Measurements from ENCODE around the gene ETV5.

ETV5 gene

GRCh38 chr3:186141790-186142189 is 32.9 kb upstream of the ETV5 start:
- Histone ChIP-seq H3K9ac (ENCODE audit: low read depth, low read length) (no peak overlapping the region), H3K4me3 (ENCODE audit: low read length) (no peak overlapping the region), H3K36me3 (ENCODE audit: insufficient read depth, low read depth, low read length) (no peaks in the 10 kb centered on the region), H3K27me3 (ENCODE audit: insufficient read depth, low read length) (peaks cover 8% of the 10 kb centered on the region; the same call in 1 of the 2 replicates), H3K27ac (ENCODE audit: low read length) (no peak overlapping the region), H3K9me3 (ENCODE audit: insufficient read depth, low read depth, low read length) (no peaks in the 10 kb centered on the region), H3K4me1 (ENCODE audit: insufficient read depth, low read length) (no peaks in the 10 kb centered on the region)

GRCh38 chr3:186138272-186138981 is 29.5 kb upstream of the ETV5 start:
- Histone ChIP-seq H3K27ac (ENCODE audit: low read length) (no peak overlapping the region), H3K4me3 (ENCODE audit: low read length) (no peak overlapping the region), H3K9me3 (ENCODE audit: insufficient read depth, low read depth, low read length) (no peaks in the 10 kb centered on the region), H3K36me3 (ENCODE audit: insufficient read depth, low read depth, low read length) (no peaks in the 10 kb centered on the region), H3K4me1 (ENCODE audit: insufficient read depth, low read length) (no peaks in the 10 kb centered on the region), H3K9ac (ENCODE audit: low read depth, low read length) (no peak overlapping the region), H3K27me3 (ENCODE audit: insufficient read depth, low read length) (peaks cover 11% of the 10 kb centered on the region; the same call in 1 of the 2 replicates)

GRCh38 chr3:186137051-186137685 is 28.3 kb upstream of the ETV5 start:
- Histone ChIP-seq H3K36me3 (ENCODE audit: insufficient read depth, low read depth, low read length) (no peaks in the 10 kb centered on the region), H3K4me1 (ENCODE audit: insufficient read depth, low read length) (no peaks in the 10 kb centered on the region), H3K27ac (ENCODE audit: low read length) (no peak overlapping the region), H3K27me3 (ENCODE audit: insufficient read depth, low read length) (peaks cover 10% of the 10 kb centered on the region; the same call in 1 of the 2 replicates), H3K9ac (ENCODE audit: low read depth, low read length) (no peak overlapping the region), H3K4me3 (ENCODE audit: low read length) (no peak overlapping the region), H3K9me3 (ENCODE audit: insufficient read depth, low read depth, low read length) (no peaks in the 10 kb centered on the region)

GRCh38 chr3:186133980-186134379 is 25.1 kb upstream of the ETV5 start:
- Histone ChIP-seq H3K27ac (ENCODE audit: low read length) (no peak overlapping the region), H3K36me3 (ENCODE audit: insufficient read depth, low read depth, low read length) (no peaks in the 10 kb centered on the region), H3K9me3 (ENCODE audit: insufficient read depth, low read depth, low read length) (no peaks in the 10 kb centered on the region), H3K27me3 (ENCODE audit: insufficient read depth, low read length) (peaks cover 16% of the 10 kb centered on the region; the same call in 1 of the 2 replicates), H3K4me3 (ENCODE audit: low read length) (no peak overlapping the region), H3K4me1 (ENCODE audit: insufficient read depth, low read length) (no peaks in the 10 kb centered on the region; the same call in 1 of the 2 replicates), H3K9ac (ENCODE audit: low read depth, low read length) (no peak overlapping the region)

GRCh38 chr3:186132487-186132886 is 23.6 kb upstream of the ETV5 start:
- Histone ChIP-seq H3K4me3 (ENCODE audit: low read length) (no peak overlapping the region), H3K4me1 (ENCODE audit: insufficient read depth, low read length) (peaks cover 6% of the 10 kb centered on the region; the same call in 1 of the 2 replicates), H3K9ac (ENCODE audit: low read depth, low read length) (no peak overlapping the region), H3K27me3 (ENCODE audit: insufficient read depth, low read length) (peaks cover 16% of the 10 kb centered on the region; the same call in 1 of the 2 replicates), H3K27ac (ENCODE audit: low read length) (no peak overlapping the region), H3K36me3 (ENCODE audit: insufficient read depth, low read depth, low read length) (no peaks in the 10 kb centered on the region), H3K9me3 (ENCODE audit: insufficient read depth, low read depth, low read length) (no peaks in the 10 kb centered on the region)

- Histone ChIP-seq H3K27me3 (ENCODE audit: insufficient read depth, low read length) (peaks cover 14% of the 10 kb centered on the region; the same call in 1 of the 2 replicates), H3K9me3 (ENCODE audit: insufficient read depth, low read depth, low read length) (no peaks in the 10 kb centered on the region)
These were observed 20.3 kb upstream of the ETV5 start for GRCh38 chr3:186129206-186129605.

GRCh38 chr3:186128158-186128557 is 19.3 kb upstream of the ETV5 start:
- no peak overlapping the region for H3K27ac ChIP-seq (ENCODE audit: low read length)
- peaks cover 11% of the 10 kb centered on the region; the same call in 1 of the 2 replicates for H3K27me3 ChIP-seq (ENCODE audit: insufficient read depth, low read length)
- H3K4me1 ChIP-seq (ENCODE audit: insufficient read depth, low read length): peaks cover 13% of the 10 kb centered on the region; the same call in 1 of the 2 replicates
- H3K36me3 ChIP-seq (ENCODE audit: insufficient read depth, low read depth, low read length): no peaks in the 10 kb centered on the region
- H3K9me3 ChIP-seq (ENCODE audit: insufficient read depth, low read depth, low read length): no peaks in the 10 kb centered on the region
- no peak overlapping the region for H3K9ac ChIP-seq (ENCODE audit: low read depth, low read length)
- no peak overlapping the region for H3K4me3 ChIP-seq (ENCODE audit: low read length)

More at GRCh38 chr3:186129206-186129605, 20.3 kb upstream of the ETV5 start:
- Histone ChIP-seq H3K9ac (ENCODE audit: low read depth, low read length) (no peak overlapping the region), H3K4me3 (ENCODE audit: low read length) (no peak overlapping the region), H3K27ac (ENCODE audit: low read length) (no peak overlapping the region), H3K36me3 (ENCODE audit: insufficient read depth, low read depth, low read length) (no peaks in the 10 kb centered on the region), H3K4me1 (ENCODE audit: insufficient read depth, low read length) (peaks cover 7% of the 10 kb centered on the region; the same call in 1 of the 2 replicates)

- H3K9ac ChIP-seq (ENCODE audit: low read depth, low read length): no peak overlapping the region
- H3K4me3 ChIP-seq (ENCODE audit: low read length): no peak overlapping the region
- H3K9me3 ChIP-seq (ENCODE audit: insufficient read depth, low read depth, low read length): no peaks in the 10 kb centered on the region
- H3K36me3 ChIP-seq (ENCODE audit: insufficient read depth, low read depth, low read length): no peaks in the 10 kb centered on the region
- peaks cover 9% of the 10 kb centered on the region; the same call in 1 of the 2 replicates for H3K27me3 ChIP-seq (ENCODE audit: insufficient read depth, low read length)
- no peak overlapping the region for H3K27ac ChIP-seq (ENCODE audit: low read length)
- H3K4me1 ChIP-seq (ENCODE audit: insufficient read depth, low read length): peaks cover 18% of the 10 kb centered on the region; the same call in 1 of the 2 replicates
These were observed 18.6 kb upstream of the ETV5 start for GRCh38 chr3:186127463-186127862.

- H3K4me3 ChIP-seq (ENCODE audit: low read length): no peak overlapping the region
- H3K36me3 ChIP-seq (ENCODE audit: insufficient read depth, low read depth, low read length): no peaks in the 10 kb centered on the region
- no peak overlapping the region for H3K27ac ChIP-seq (ENCODE audit: low read length)
- no peak overlapping the region for H3K9ac ChIP-seq (ENCODE audit: low read depth, low read length)
- H3K27me3 ChIP-seq (ENCODE audit: insufficient read depth, low read length): peaks cover 6% of the 10 kb centered on the region
- H3K9me3 ChIP-seq (ENCODE audit: insufficient read depth, low read depth, low read length): no peaks in the 10 kb centered on the region
- H3K4me1 ChIP-seq (ENCODE audit: insufficient read depth, low read length): peaks cover 31% of the 10 kb centered on the region
These were observed 16.2 kb upstream of the ETV5 start for GRCh38 chr3:186125118-186125517.

GRCh38 chr3:186124592-186124991 is 15.7 kb upstream of the ETV5 start:
- Histone ChIP-seq H3K4me1 (ENCODE audit: insufficient read depth, low read length) (peaks cover 36% of the 10 kb centered on the region), H3K9me3 (ENCODE audit: insufficient read depth, low read depth, low read length) (no peaks in the 10 kb centered on the region)

GRCh38 chr3:186123012-186123411 is 14.1 kb upstream of the ETV5 start:
- peaks cover 38% of the 10 kb centered on the region for H3K4me1 ChIP-seq (ENCODE audit: insufficient read depth, low read length)
- peaks cover 24% of the 10 kb centered on the region for H3K27me3 ChIP-seq (ENCODE audit: insufficient read depth, low read length)
- no peaks in the 10 kb centered on the region for H3K36me3 ChIP-seq (ENCODE audit: insufficient read depth, low read depth, low read length)
- H3K4me3 ChIP-seq (ENCODE audit: low read length): no peak overlapping the region
- H3K9ac ChIP-seq (ENCODE audit: low read depth, low read length): no peak overlapping the region
- H3K9me3 ChIP-seq (ENCODE audit: insufficient read depth, low read depth, low read length): no peaks in the 10 kb centered on the region
- no peak overlapping the region for H3K27ac ChIP-seq (ENCODE audit: low read length)

More at GRCh38 chr3:186124592-186124991, 15.7 kb upstream of the ETV5 start:
- no peak overlapping the region for H3K9ac ChIP-seq (ENCODE audit: low read depth, low read length)
- H3K27me3 ChIP-seq (ENCODE audit: insufficient read depth, low read length): peaks cover 8% of the 10 kb centered on the region
- no peaks in the 10 kb centered on the region for H3K36me3 ChIP-seq (ENCODE audit: insufficient read depth, low read depth, low read length)
- no peak overlapping the region for H3K27ac ChIP-seq (ENCODE audit: low read length)
- no peak overlapping the region for H3K4me3 ChIP-seq (ENCODE audit: low read length)

- H3K9ac ChIP-seq (ENCODE audit: low read depth, low read length): peak overlapping the region; percentile 7; the same call in 1 of the 2 replicates
- no peaks in the 10 kb centered on the region for H3K9me3 ChIP-seq (ENCODE audit: insufficient read depth, low read depth, low read length)
- peaks cover 35% of the 10 kb centered on the region for H3K4me1 ChIP-seq (ENCODE audit: insufficient read depth, low read length)
- H3K27me3 ChIP-seq (ENCODE audit: insufficient read depth, low read length): peaks cover 33% of the 10 kb centered on the region
- H3K36me3 ChIP-seq (ENCODE audit: insufficient read depth, low read depth, low read length): no peaks in the 10 kb centered on the region
- peak overlapping the region; percentile 55 for H3K4me3 ChIP-seq (ENCODE audit: low read length)
- H3K27ac ChIP-seq (ENCODE audit: low read length): peak overlapping the region; percentile 25
These were observed 13.1 kb upstream of the ETV5 start for GRCh38 chr3:186121968-186122367.

All from iPS-20b (cell line).